PC-3 (cell line): Measurements from ENCODE around the gene PSMA7. TPM values are rescaled to one million over a fixed set of nuclear protein-coding genes. Genes with fewer than 3 reads are reported as not detected.

Source experiments
- ATAC-seq: fragments of 200-7000 bp; cut with Tn5 transposase; 2 replicates; pipeline ENCODE4 v1.9.1; 2020; ENCODE audit warnings: mild to moderate bottlenecking, moderate library complexity
- BruUV-seq: library from RNA; stranded (reverse); fragments of 400-500 nt; replicated peaks from 2 replicates; lab custom pipeline; 2021; lab: Mats Ljungman, UMichigan
- CTCF ChIA-PET: fragments of 300-600 bp; sonication (Branson Sonifier 250); formaldehyde crosslinking; loops from one replicate; lab custom pipeline; 2022; ENCODE audit warnings: antibody characterized with exemption; lab: Charles Lee
- POLR2A ChIA-PET: fragments of 300-600 bp; sonication (Branson Sonifier 250); formaldehyde crosslinking; loops from one replicate; lab custom pipeline; 2022; ENCODE audit warnings: antibody characterized with exemption; ENCODE audit not compliant: unreplicated experiment; lab: Charles Lee
- DNase-seq: peaks from one replicate; pipeline ENCODE4 v3.0.0-alpha.2; 2015
- H2AFZ ChIP-seq: fragments of 300-600 bp; sonication (generic); 2 replicates; pipeline ENCODE4 v1.6.0; 2016; ENCODE audit warnings: antibody characterized with exemption, low read length
- H3F3A ChIP-seq: fragments of 300-600 bp; sonication (generic); one replicate; pipeline ENCODE4 v1.6.0; 2017; ENCODE audit warnings: antibody characterized with exemption, low read length, control low read depth, mild to moderate bottlenecking; ENCODE audit not compliant: unreplicated experiment
- H3K27ac ChIP-seq: fragments of 300-600 bp; sonication (generic); 2 replicates; pipeline ENCODE4 v1.5.1; 2016; ENCODE audit warnings: mild to moderate bottlenecking, low read length
- H3K27me3 ChIP-seq: fragments of 300-600 bp; sonication (generic); 2 replicates; pipeline ENCODE4 v1.6.1; 2016; ENCODE audit warnings: low read length, mixed read lengths
- H3K36me3 ChIP-seq: fragments of 300-600 bp; sonication (generic); 2 replicates; pipeline ENCODE4 v1.6.1; 2016; ENCODE audit warnings: low read depth, mixed run types, low read length, mixed read lengths
- H3K4me1 ChIP-seq: fragments of 300-600 bp; sonication (generic); 2 replicates; pipeline ENCODE4 v1.5.1; 2016; ENCODE audit warnings: low read length; ENCODE audit not compliant: insufficient read depth
- H3K4me2 ChIP-seq: fragments of 300-600 bp; sonication (generic); 2 replicates; pipeline ENCODE4 v1.6.0; 2016; ENCODE audit warnings: low read length
- H3K4me3 ChIP-seq: fragments of 300-600 bp; sonication (generic); 2 replicates; pipeline ENCODE4 v1.5.1; 2016; ENCODE audit warnings: mild to moderate bottlenecking, low read length, mixed read lengths
- H3K79me2 ChIP-seq: fragments of 300-600 bp; sonication (generic); 2 replicates; pipeline ENCODE4 v1.6.1; 2017; ENCODE audit warnings: low read length, mixed read lengths
- H3K9ac ChIP-seq: fragments of 300-600 bp; sonication (generic); 2 replicates; pipeline ENCODE4 v1.6.0; 2016; ENCODE audit warnings: mild to moderate bottlenecking, low read length
- H3K9me2 ChIP-seq: fragments of 300-600 bp; sonication (generic); replicated peaks from 2 replicates; pipeline ENCODE4 v1.6.1; 2016; ENCODE audit warnings: mixed run types, low read length, mixed read lengths
- H3K9me3 ChIP-seq: fragments of 300-600 bp; sonication (generic); 2 replicates; pipeline ENCODE4 v1.6.1; 2016; ENCODE audit warnings: low read length, mixed read lengths
- H4K20me1 ChIP-seq: fragments of 300-600 bp; sonication (generic); 2 replicates; pipeline ENCODE4 v1.6.1; 2016; ENCODE audit warnings: low read length, mixed read lengths
- EZH2 ChIP-seq: fragments of 300-600 bp; sonication (generic); IDR thresholded peaks from one replicate; pipeline ENCODE4 v1.6.1; 2017; ENCODE audit warnings: antibody characterized with exemption, mild to moderate bottlenecking, low read length; ENCODE audit not compliant: unreplicated experiment
- EZH2phosphoT487 ChIP-seq: fragments of 300-600 bp; sonication (generic); IDR thresholded peaks from 2 replicates; pipeline ENCODE4 v1.6.1; 2018; ENCODE audit warnings: mild to moderate bottlenecking, antibody characterized with exemption, low read length, borderline replicate concordance
- intact Hi-C: fragments of 100-400 bp; cut with micrococcal nuclease; formaldehyde crosslinking; loops from 2 replicates; pipeline ENCODE4 v1.9.0; 2023
- total RNA-seq: library from RNA; depleted of rRNA; stranded (reverse); fragments of >200 nt; gene quantifications from 2 replicates; pipeline ENCODE4 v1.2.3, GENCODE V29; 2014
- TF ChIP-seq, protein P1 (sequence below): fragments of 300-600 bp; sonication (generic); conservative IDR thresholded peaks from 2 replicates; pipeline ENCODE4 v1.5.1; 2017; ENCODE audit warnings: antibody characterized with exemption, low read depth, mild to moderate bottlenecking, low read length

The PSMA7 gene
- total RNA-seq, 1 experiment from 2014 or later: 751 TPM

DNA sequence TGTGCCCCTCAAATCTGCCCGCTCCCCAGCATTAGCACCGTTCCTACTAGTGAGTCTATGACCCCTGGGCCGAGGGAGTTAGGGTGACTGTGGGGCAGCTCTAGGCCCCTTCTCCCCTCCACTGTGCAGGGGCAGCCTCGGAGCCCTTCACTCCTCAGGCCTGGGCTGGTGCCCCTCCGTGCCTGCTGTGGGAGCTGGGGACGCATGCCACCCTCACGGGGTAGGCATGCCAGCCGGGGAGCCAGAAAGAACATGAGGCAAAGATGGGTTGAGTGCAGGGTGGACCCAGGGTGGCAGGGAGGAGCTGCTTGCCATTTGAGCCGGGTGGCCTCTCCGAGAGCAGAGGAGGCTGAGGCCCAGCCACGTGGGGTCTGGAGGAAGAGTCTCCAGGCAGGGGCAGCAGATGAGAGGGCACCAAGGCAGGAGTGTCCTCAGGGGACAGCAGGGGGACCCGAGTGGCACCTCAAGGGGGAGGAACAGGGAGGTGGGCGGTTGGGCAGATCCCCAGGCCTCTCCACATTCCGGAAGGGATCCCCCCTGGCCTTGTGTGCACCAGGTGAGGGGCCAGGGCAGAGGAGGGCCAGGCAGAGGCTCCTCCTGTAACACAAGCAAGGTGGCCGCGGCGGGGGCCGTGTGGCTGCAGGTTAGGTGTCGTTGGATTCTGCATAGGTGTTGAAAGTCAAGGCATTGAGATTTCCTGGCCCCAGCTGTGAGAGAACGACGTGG is 39.5 kb downstream of the PSMA7 start:
- H2AFZ ChIP-seq: no peak overlapping the region
- no peak overlapping the region for H3K9ac ChIP-seq
- ATAC-seq: no peak
- CTCF ChIA-PET: no interaction called here
- no peaks in the 10 kb centered on the region for H3F3A ChIP-seq
- no peak for TF ChIP-seq EZH2phosphoT487
- TF ChIP-seq EZH2: no peak
- TF ChIP-seq, protein P1, sequence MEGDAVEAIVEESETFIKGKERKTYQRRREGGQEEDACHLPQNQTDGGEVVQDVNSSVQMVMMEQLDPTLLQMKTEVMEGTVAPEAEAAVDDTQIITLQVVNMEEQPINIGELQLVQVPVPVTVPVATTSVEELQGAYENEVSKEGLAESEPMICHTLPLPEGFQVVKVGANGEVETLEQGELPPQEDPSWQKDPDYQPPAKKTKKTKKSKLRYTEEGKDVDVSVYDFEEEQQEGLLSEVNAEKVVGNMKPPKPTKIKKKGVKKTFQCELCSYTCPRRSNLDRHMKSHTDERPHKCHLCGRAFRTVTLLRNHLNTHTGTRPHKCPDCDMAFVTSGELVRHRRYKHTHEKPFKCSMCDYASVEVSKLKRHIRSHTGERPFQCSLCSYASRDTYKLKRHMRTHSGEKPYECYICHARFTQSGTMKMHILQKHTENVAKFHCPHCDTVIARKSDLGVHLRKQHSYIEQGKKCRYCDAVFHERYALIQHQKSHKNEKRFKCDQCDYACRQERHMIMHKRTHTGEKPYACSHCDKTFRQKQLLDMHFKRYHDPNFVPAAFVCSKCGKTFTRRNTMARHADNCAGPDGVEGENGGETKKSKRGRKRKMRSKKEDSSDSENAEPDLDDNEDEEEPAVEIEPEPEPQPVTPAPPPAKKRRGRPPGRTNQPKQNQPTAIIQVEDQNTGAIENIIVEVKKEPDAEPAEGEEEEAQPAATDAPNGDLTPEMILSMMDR: no peak
- no peaks in the 10 kb centered on the region for H3K4me1 ChIP-seq
- H3K79me2 ChIP-seq: no peaks in the 10 kb centered on the region
- intact Hi-C loops: no loop called here
- H4K20me1 ChIP-seq: no peaks in the 10 kb centered on the region
- BruUV-seq: no TSS peak
- H3K9me2 ChIP-seq: no peaks in the 10 kb centered on the region
- POLR2A ChIA-PET: no interaction called here
- H3K9me3 ChIP-seq: peaks cover 2% of the 10 kb centered on the region; the same call in 1 of the 2 replicates
- no peak overlapping the region for H3K4me2 ChIP-seq
- DNase-seq: no peak
- H3K4me3 ChIP-seq: no peak overlapping the region
- no peak overlapping the region for H3K27ac ChIP-seq
- no peaks in the 10 kb centered on the region for H3K36me3 ChIP-seq
- H3K27me3 ChIP-seq: peaks cover 5% of the 10 kb centered on the region; the same call in 1 of the 2 replicates

DNA sequence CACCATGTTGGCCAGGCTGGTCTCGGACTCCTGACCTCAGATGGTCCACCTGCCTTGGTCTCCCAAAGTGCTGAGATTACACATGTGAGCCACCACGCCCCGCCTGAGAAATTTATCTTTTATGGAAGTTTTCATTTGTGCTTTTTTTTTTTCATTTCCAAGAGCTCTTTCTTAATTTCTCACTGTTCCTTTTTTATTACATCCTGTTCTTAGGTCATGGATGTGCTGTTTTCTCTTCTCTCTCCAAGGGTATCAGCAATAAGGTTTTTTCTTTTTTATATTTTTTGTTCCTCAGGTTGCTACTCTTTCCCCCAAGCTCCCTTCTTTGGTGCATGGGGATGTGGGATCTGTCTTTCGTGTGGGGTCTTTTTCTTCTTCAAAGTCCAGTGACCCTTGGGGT is 42.1 kb downstream of the PSMA7 start:
- Histone ChIP-seq H3K4me3 (no peak overlapping the region), H3K4me1 (no peaks in the 10 kb centered on the region), H3K9ac (no peak overlapping the region), H3F3A (no peaks in the 10 kb centered on the region), H3K27me3 (peaks cover 5% of the 10 kb centered on the region; the same call in 1 of the 2 replicates), H3K9me2 (no peaks in the 10 kb centered on the region), H4K20me1 (no peaks in the 10 kb centered on the region), H3K79me2 (no peaks in the 10 kb centered on the region), H3K9me3 (no peaks in the 10 kb centered on the region; the same call in 1 of the 2 replicates), H3K27ac (no peak overlapping the region), H3K36me3 (no peaks in the 10 kb centered on the region), H3K4me2 (no peak overlapping the region), H2AFZ (no peak overlapping the region)
- BruUV-seq: no TSS peak
- DNase-seq (no peak), ATAC-seq (no peak)
- TF ChIP-seq EZH2phosphoT487 (no peak), EZH2 (no peak)
- TF ChIP-seq, protein P1: no peak
- intact Hi-C loops: no loop called here
- POLR2A ChIA-PET: no interaction called here
- CTCF ChIA-PET: no interaction called here

DNA sequence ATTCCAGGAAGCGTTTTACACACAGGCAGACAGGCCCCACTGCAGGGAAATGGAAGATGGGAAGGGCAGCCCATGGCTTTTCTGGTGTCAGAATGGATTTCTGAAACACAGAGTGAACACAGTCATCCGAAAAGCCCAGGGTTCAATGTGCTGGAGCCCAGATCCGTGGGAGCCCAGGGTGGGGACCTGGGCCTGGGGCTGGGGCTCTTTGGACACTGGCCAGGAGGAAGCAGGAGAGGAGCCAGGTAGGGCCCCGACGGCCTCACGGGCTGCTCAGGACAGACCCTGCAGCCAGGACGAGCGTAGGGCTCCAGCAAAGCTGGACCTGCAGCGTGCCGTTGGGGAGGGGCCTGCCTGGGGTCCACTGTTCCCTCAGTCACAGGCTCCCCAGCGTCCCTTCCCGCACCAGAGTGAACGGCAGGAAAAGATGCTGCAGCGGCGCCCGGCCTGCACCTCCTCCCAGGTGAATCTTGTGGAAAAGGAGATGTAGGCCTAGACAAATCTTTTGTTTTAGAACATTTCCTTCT is 45.2 kb downstream of the PSMA7 start:
- Histone ChIP-seq H3K9me2 (no peaks in the 10 kb centered on the region), H4K20me1 (no peaks in the 10 kb centered on the region), H3K9me3 (no peaks in the 10 kb centered on the region), H3F3A (no peaks in the 10 kb centered on the region), H3K9ac (no peak overlapping the region), H3K36me3 (no peaks in the 10 kb centered on the region), H2AFZ (no peak overlapping the region), H3K4me2 (no peak overlapping the region), H3K4me1 (no peaks in the 10 kb centered on the region), H3K4me3 (no peak overlapping the region), H3K79me2 (no peaks in the 10 kb centered on the region), H3K27me3 (peaks cover 5% of the 10 kb centered on the region; the same call in 1 of the 2 replicates), H3K27ac (no peak overlapping the region)
- intact Hi-C loops: no loop called here
- no peak for TF ChIP-seq EZH2
- no peak for TF ChIP-seq EZH2phosphoT487
- TF ChIP-seq, protein P1: no peak
- no peak for ATAC-seq
- CTCF ChIA-PET: no interaction called here
- POLR2A ChIA-PET: no interaction called here
- BruUV-seq: no TSS peak
- DNase-seq: no peak
